ENCODE measurements around the gene DGKD.

Gene DGKD

GRCh38 chr2:233449081-233449901, 95.0 kb downstream of the DGKD start:
- no peak for DNase-seq

DNA sequence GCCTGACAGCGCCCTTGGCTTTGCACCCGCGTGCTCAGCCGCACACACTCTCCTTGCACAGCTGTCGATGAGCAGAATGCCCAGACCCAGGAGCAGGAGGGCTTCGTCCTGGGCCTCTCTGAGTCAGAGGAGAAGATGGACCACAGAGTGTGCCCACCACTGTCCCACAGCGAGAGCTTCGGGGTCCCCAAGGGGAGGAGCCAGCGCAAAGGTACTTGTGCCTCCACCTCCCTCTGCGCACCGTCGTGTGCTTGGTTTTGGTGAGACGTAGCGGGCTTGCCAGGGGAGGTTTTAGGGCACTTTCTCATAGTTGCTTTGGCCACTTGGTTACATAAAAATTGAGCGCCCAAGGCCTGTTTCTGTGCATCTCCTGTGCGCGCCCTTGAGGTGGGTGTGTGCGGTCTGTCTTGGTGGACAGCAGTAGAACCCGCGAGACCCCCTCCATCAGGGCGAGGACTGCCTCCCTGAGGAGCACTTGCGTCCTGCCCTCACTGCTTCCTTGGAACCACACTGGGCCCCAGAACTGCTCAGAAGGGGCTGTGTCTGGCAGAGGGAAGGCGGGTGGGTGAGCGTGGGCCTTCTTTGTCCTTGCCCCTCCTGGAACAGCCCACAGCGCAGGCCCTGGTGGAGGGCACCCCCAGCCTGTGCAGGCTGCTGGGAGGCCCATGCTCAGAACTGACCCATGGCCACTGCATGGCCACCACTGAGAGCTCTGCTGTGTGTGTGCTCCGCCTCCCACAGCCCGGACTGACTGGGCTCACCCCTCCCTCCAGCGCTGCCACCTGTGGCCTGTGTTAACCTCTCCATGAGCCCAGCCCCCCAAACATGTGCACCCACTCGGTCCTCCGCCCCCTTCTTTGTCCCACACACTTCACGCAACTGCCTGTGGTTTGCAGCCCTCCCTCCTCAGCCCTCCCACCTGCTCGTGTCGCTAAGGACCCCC, 95.9 kb downstream of the DGKD start:
- DNase-seq, result no peak

GRCh38 chr2:233450864-233451575, 96.7 kb downstream of the DGKD start:
- no peak for DNase-seq

GRCh38 chr2:233451950-233452349, 97.7 kb downstream of the DGKD start:
- no peak for DNase-seq

GRCh38 chr2:233453111-233453915, 99.0 kb downstream of the DGKD start:
- no peak for DNase-seq

GRCh38 chr2:233453916-233454315, 99.6 kb downstream of the DGKD start:
- no peak for DNase-seq

DNA sequence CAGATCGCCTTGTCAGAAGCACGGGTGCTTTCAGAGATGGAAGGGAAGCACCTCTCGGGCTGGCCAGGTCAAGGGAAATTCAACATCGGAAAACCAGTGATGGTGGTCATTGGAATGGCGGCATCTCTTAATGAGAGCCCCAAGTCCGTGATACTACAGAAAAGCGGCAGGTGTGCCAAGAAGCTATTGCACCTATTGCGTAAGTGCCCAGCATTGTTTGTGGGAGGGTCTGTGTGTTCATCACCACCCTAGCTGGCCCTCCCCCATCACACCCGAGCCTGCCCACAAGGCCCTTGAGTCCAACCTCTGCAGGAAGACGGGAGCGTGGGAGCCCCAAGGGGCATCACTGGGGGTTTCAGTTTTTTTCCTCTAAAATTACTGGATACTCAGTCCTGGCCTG, 100.7 kb downstream of the DGKD start:
- no peak for DNase-seq

DNA sequence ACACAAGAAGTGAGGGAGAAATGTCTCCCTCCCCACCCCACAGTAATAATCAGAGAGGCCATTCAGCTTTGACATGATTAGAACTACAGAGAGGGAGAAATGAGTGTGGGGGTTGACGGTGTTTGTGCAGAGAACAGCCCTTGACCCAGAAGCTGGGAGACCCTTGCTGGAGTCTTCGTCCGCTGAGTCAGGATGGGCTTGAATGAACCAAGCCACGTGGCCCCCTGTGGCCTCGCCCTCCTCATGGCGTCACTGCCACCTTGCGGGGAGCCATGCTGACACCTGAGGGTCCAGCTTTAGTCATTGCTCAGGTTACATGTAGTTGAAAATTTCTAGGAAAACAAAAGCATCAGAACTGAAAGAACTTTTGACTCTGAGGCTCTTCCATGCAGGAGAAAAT, 101.2 kb downstream of the DGKD start:
- DNase-seq, result no peak

- DNase-seq, result no peak
Measured at GRCh38 chr2:233456111-233456510, 101.8 kb downstream of the DGKD start.

DNA sequence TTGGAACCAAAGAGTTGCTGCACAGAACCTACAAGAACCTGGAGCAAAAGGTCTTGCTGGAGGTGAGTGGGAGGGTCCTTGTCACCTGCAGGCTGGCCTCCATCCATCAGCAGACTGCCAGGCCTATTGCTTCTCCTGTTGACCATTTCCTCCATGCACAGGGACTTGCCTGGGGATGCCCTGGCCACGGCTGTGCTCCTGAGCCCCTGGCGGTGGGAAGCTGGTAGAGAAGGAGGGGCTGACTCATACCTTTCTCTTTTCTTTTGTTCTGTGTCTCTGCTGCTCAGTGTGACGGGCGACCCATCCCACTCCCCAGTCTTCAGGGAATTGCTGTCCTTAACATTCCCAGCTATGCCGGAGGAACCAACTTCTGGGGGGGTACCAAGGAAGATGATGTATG, 102.6 kb downstream of the DGKD start:
- DNase-seq, result no peak

- DNase-seq, result no peak
Measured at GRCh38 chr2:233457356-233457755, 103.1 kb downstream of the DGKD start.

DNA sequence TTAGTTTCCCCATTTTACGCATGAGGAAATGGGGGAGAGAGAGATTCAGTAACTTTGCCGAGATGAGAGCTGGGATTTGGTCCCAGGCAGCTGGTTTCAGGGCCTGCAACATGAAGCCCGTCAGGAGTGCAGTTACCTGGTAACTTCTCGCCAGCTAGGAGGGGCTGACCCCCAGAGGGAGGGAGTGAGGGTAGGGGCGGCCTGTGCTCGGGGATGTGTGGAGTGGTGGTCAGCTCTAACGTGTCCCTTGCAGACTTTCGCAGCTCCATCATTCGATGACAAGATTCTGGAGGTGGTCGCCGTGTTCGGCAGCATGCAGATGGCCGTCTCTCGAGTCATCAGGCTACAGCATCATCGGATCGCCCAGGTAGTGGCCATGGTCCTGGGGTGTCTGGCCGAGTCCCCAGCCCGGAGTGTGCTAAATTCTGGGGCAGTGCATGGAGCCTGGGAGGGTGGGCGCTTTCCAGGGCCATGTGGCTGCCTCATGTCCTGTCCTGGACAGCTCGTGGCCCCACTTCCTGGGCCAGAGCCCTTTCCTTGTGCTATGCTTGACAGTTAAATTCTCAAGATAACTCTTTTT, 103.8 kb downstream of the DGKD start:
- no peak for DNase-seq

GRCh38 chr2:233458826-233459225, 104.5 kb downstream of the DGKD start:
- DNase-seq, result no peak

GRCh38 chr2:233459426-233459825, 105.1 kb downstream of the DGKD start:
- DNase-seq, result no peak

- no peak for DNase-seq
Measured at GRCh38 chr2:233460726-233461441, 106.6 kb downstream of the DGKD start.

- no peak for DNase-seq
Measured at GRCh38 chr2:233461481-233461891, 107.2 kb downstream of the DGKD start.

- no peak for DNase-seq
Measured at GRCh38 chr2:233462202-233462785, 108.0 kb downstream of the DGKD start.

DNA sequence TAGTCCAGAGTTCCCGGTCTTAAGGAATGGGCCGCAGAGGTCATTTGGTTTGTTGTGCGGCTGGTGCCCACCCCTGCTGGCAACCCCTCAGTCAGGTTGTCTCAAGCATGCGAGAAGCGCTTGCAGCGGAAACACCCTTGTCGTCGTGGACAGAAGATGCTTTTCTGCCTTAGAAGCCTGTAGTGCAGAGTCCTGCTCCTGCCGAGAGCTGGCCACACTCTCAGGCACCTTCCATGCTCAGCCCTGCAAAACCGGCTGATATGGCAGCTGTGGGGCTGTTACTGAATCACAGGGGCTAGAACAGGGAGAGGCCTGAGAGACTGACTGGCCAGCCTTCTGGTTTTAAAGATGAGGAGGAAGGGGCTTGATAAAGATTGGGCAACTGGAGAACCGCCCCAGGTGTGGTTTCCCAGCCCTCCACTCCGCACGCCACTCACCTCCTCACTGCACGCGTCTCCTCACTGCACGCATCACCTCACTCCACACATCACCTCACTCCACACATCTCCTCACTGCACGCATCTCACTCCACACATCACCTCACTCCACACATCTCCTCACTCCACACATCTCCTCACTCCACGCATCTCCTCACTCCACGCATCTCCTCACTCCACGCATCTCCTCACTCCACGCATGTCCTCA, 108.7 kb downstream of the DGKD start:
- no peak for DNase-seq

DNA sequence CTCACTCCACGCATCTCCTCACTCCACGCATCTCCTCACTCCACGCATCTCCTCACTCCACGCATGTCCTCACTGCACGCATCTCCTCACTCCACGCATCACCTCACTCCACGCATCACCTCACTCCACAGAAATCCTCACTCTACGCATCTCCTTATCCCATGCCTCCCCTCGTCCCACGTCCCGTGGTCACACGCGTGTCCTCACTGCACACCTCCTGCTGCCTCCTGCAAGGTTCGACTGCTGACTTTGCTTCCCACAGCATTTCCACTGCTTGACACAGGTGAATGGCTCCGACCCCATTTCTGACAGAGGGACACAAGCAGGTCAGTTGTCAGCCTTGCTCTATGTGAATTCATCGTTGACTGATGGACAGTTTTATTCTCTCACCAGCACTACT, 109.3 kb downstream of the DGKD start:
- DNase-seq, result no peak

DNA sequence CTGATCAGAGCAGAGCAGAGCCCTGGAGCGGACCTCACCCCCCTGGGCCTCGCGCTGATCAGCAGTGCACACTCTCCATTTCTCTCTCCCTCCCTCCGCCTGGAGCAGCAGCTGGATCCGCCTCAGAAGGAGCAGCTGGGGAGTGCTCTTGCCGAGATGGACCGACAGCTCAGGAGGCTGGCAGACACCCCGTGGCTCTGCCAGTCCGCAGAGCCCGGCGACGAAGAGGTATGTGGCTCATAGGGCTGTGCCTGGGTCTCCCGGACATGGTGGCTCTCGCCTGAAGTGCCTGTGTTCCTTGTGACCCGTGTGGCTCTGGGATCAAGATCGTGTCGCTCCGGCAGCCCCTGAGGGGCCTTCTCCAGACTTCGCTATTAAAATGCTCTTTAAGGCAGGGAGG, 109.8 kb downstream of the DGKD start:
- no peak for DNase-seq
